Measurements from ENCODE around the gene SYTL3.

GRCh38 chr6:158791274-158791855, 141.5 kb downstream of the SYTL3 start:
- no peak for TF ChIP-seq JUN (IDR thresholded peaks at IDR 0.05; ENCODE audit: low read depth, low read length)
- no peak for TF ChIP-seq TCF12 (IDR thresholded peaks at IDR 0.05; ENCODE audit: low read depth, low read length)
